22Rv1 (cell line): ENCODE measurements around the gene NAV2.

Experiments used
- CTCF ChIP-seq: fragments of 450-650 bp; IDR thresholded peaks from 2 replicates; pipeline ENCODE4 v1.5.1; 2017; ENCODE audit warnings: mild to moderate bottlenecking
- ZFX ChIP-seq: fragments of 450-650 bp; IDR thresholded peaks from 2 replicates; pipeline ENCODE4 v1.6.1; 2017; ENCODE audit warnings: antibody characterized with exemption, borderline replicate concordance

- TF ChIP-seq CTCF (no peak), ZFX (no peak)
These were observed 322.7 kb downstream of the NAV2 start for GRCh38 chr11:20035375-20035700.
